Fibroblast of the aortic adventitia (primary cell): ENCODE results near the gene FBXO40. TPM values are rescaled to one million over a fixed set of nuclear protein-coding genes. Genes with fewer than 3 reads are reported as not detected.

Experiments used
- DNase-seq: peaks from one replicate; pipeline ENCODE4 v3.0.0-alpha.2; 2010; ENCODE audit warnings: low read depth
- H3K4me3 ChIP-seq: 2 replicates; pipeline ENCODE4 v1.5.1; 2011; ENCODE audit warnings: low read depth, mild to moderate bottlenecking, control low read depth, low read length, moderate library complexity
- total RNA-seq: library from RNA; depleted of rRNA; stranded (reverse); fragments of >200 nt; gene quantifications from 2 replicates; pipeline ENCODE4 v1.2.3, GENCODE V29; 2012; ENCODE audit warnings: low replicate concordance
- TF ChIP-seq, protein P1 (sequence below): IDR thresholded peaks from 2 replicates; pipeline ENCODE4 v1.5.1; 2011; ENCODE audit warnings: mild to moderate bottlenecking, low read length, control low read depth, inconsistent platforms; ENCODE audit not compliant: insufficient read depth

The FBXO40 gene
- total RNA-seq, 1 donor: under 0.01 TPM

DNA sequence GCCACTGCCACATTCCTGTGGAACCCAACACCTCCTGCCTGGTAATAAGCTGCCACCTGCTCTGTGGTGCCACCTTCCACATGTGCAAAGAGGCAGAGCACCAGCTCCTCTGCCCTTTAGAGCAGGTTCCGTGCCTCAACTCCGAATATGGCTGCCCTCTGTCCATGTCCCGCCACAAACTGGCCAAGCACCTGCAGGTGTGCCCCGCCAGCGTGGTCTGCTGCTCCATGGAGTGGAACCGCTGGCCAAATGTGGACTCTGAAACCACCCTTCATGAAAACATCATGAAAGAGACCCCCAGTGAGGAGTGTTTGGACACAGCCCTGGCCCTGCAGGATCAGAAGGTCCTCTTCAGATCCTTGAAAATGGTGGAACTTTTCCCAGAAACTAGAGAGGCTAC, 28.3 kb downstream of the FBXO40 start:
- no peak for DNase-seq
- no peak overlapping the region for H3K4me3 ChIP-seq
- TF ChIP-seq, protein P1, sequence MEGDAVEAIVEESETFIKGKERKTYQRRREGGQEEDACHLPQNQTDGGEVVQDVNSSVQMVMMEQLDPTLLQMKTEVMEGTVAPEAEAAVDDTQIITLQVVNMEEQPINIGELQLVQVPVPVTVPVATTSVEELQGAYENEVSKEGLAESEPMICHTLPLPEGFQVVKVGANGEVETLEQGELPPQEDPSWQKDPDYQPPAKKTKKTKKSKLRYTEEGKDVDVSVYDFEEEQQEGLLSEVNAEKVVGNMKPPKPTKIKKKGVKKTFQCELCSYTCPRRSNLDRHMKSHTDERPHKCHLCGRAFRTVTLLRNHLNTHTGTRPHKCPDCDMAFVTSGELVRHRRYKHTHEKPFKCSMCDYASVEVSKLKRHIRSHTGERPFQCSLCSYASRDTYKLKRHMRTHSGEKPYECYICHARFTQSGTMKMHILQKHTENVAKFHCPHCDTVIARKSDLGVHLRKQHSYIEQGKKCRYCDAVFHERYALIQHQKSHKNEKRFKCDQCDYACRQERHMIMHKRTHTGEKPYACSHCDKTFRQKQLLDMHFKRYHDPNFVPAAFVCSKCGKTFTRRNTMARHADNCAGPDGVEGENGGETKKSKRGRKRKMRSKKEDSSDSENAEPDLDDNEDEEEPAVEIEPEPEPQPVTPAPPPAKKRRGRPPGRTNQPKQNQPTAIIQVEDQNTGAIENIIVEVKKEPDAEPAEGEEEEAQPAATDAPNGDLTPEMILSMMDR: no peak

GRCh38 chr3:121624147-121624899, 31.1 kb downstream of the FBXO40 start:
- no peak overlapping the region for H3K4me3 ChIP-seq
- TF ChIP-seq, protein P1: no peak
- no peak for DNase-seq

- no peak for DNase-seq
- no peak overlapping the region for H3K4me3 ChIP-seq
- TF ChIP-seq, protein P1: no peak
Observed at GRCh38 chr3:121626495-121626894, 33.3 kb downstream of the FBXO40 start.

DNA sequence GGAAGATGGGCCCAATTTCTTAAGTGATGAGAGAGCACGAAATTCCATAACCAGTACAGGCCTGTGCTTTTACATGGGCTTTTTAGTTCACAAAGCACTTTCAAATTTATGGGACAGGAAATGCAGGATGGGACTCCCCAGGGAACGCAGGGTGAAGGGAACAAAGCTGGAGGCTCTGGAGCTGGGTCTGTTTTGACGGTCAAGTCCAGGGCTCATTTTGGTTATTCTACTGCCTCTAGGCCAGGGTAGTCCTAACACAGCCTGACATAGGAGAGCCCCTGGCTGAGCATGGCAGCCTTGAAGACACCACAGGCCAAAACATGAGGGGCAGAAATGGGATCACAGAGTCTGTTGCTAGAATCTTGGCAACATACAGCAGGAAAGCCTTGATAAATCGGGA, 34.0 kb downstream of the FBXO40 start:
- no peak overlapping the region for H3K4me3 ChIP-seq
- no peak for DNase-seq
- TF ChIP-seq, protein P1: no peak

DNA sequence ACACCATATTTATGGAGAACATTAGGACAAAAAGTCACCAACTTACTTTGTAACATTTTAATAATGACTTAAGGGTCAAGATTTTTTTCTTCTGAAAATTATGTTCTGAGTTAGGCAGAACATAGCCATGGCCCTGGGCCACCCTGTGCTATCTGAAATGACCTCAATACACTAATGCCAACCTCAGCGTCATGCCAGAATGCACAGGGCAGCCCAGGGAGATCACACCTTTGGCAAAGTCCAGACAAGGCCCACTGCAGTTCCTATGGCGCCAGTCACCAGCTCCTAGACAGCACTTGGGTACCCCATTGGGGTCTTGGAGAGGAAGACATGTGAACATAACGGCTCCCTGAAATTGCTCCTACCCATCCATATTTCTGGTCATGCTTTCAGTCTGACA, 34.4 kb downstream of the FBXO40 start:
- H3K4me3 ChIP-seq: no peak overlapping the region
- no peak for DNase-seq
- TF ChIP-seq, protein P1: no peak

DNA sequence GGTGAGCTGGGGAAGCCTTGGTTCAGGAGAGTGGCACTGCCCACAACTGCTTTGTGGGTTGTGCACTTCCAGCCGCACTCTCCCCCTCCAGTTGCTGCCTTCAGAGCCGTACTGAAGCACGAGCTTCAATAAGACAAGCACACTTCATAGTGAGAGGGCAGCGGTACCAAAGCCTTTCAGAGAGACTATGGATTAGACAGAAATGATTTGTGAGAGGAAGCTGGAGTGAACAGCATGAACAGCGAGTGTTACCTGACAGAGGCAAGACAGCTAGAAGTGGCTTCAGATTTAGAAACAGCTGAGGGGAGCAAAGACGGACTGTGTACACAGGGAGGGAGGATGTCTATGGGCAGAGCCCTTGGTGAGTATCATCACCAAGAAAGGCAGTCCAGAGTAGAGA, 36.4 kb downstream of the FBXO40 start:
- no peak overlapping the region for H3K4me3 ChIP-seq
- no peak for DNase-seq
- TF ChIP-seq, protein P1: no peak

DNA sequence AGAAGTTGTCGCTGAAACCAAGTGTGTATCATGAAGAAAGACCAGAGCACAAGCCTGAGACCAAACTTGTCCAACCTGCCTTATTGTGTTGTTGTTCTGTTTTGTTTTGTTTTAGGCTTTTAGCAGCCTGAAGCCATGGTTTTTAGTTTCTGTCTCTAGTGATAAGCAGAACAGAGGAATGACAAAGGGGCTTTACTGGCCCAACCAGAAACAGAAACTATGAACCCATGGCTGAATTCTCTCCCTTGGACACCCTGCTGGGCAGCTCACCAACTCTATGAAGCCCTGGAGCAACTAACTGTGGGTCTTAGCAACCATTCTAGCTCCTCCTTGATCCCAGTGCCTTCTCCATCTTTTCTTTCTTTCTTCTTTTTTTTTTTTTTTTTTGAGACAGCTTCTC, 37.2 kb downstream of the FBXO40 start:
- no peak overlapping the region for H3K4me3 ChIP-seq
- no peak for DNase-seq
- TF ChIP-seq, protein P1: no peak
